Stomach (tissue), 9 donors: ENCODE data around the gene SNX27. TPM values are rescaled to one million over a fixed set of nuclear protein-coding genes. Genes with fewer than 3 reads are reported as not detected.

Experiments used
- DNase-seq, 2 donors: peaks; one replicate each; pipeline versions ENCODE4 v3.0.0 to v3.0.0-alpha.2; 2013 to 2019
- H3K27ac ChIP-seq, 5 donors: fragments of 200-600 bp in 4 of 5; sonication (generic) in 4 of 5; one replicate each; pipeline ENCODE4 v1.5.1; 2013 to 2019; ENCODE audit warnings: mild to moderate bottlenecking in 1 of 5, moderate library complexity in 1 of 5
- H3K27me3 ChIP-seq, 3 donors: fragments of 200-600 bp; sonication (generic); one replicate each; pipeline ENCODE4 v1.5.1; 2017 to 2019; ENCODE audit warnings: mixed run types in 1 of 3
- H3K36me3 ChIP-seq, 4 donors: fragments of 200-600 bp; sonication (generic); 1 replicate in 3 of 4; 2 replicates in 1 of 4; pipeline ENCODE4 v1.5.1; 2016 to 2019
- H3K4me1 ChIP-seq, 4 donors: fragments of 200-600 bp; sonication (generic); one replicate each; pipeline ENCODE4 v1.5.1; 2016 to 2019
- H3K4me3 ChIP-seq, 4 donors: fragments of 200-600 bp; sonication (generic) in 3 of 4; one replicate each; pipeline ENCODE4 v1.5.1; 2016 to 2019; ENCODE audit warnings: mild to moderate bottlenecking in 1 of 4
- H3K9me3 ChIP-seq, 4 donors: fragments of 200-600 bp; sonication (generic); one replicate each; pipeline ENCODE4 v1.5.1; 2016 to 2019
- CTCF ChIP-seq, 7 experiments: fragments of 450-650 bp in 4 of 7; fragments of 200-600 bp in 3 of 7; sonication (generic) in 3 of 7; IDR thresholded peaks; one replicate each; pipeline ENCODE4 v1.5.1; 2016 to 2019; ENCODE audit warnings: antibody characterized with exemption in 7 of 7, control low read depth in 2 of 7, mild to moderate bottlenecking in 1 of 7
- EP300 ChIP-seq: sonication (generic); formaldehyde crosslinking; IDR thresholded peaks from one replicate; pipeline ENCODE4 v1.6.1; 2017; ENCODE audit warnings: antibody characterized with exemption
- POLR2A ChIP-seq, 4 donors: fragments of 450-650 bp; IDR thresholded peaks; one replicate each; pipeline ENCODE4 v1.6.1; 2016; ENCODE audit warnings: antibody characterized with exemption in 4 of 4, control low read depth in 2 of 4, mild to moderate bottlenecking in 1 of 4, moderate library complexity in 1 of 4
- POLR2AphosphoS5 ChIP-seq, 3 donors: sonication (generic); formaldehyde crosslinking; IDR thresholded peaks; one replicate each; pipeline ENCODE4 v1.6.1; 2016; ENCODE audit warnings: antibody characterized with exemption in 3 of 3
- WGBS, 5 donors: extraction: QIAGEN DNeasy Blood & Tissue Kit in 3 of 5; methylation state at CpG; one replicate each; pipeline versions ENCODE4 v1.1.5 to v1.1.7; 2013 to 2018; 5-methylcytosine and 5-hydroxymethylcytosine counted together
- intact Hi-C: fragments of 100-400 bp; cut with DNase I; formaldehyde crosslinking; loops from one replicate; pipeline ENCODE4 v1.15.1; 2023; ENCODE audit warnings: low total_unique reads
- polyA plus RNA-seq, 3 donors: library from polyadenylated mRNA; stranded (reverse); fragments of 200-250 nt; gene quantifications; one replicate each; pipeline ENCODE4 v1.2.3, GENCODE V29; 2013
- total RNA-seq, 5 donors: library from RNA; depleted of rRNA; stranded (reverse); fragments of >200 nt; gene quantifications; one replicate each; pipeline versions ENCODE4 v1.1.0 to v1.2.3, GENCODE V29; 2014 to 2016
- donor health status: healthy with polysubstance abuse.
- donor health status: Bipolar disorder and iron deficiency.
- donor health status: healthy.

The SNX27 gene
- total and polyA plus RNA-seq, 8 donors, result 4.3 to 82.3 (median 17.7) TPM

DNA sequence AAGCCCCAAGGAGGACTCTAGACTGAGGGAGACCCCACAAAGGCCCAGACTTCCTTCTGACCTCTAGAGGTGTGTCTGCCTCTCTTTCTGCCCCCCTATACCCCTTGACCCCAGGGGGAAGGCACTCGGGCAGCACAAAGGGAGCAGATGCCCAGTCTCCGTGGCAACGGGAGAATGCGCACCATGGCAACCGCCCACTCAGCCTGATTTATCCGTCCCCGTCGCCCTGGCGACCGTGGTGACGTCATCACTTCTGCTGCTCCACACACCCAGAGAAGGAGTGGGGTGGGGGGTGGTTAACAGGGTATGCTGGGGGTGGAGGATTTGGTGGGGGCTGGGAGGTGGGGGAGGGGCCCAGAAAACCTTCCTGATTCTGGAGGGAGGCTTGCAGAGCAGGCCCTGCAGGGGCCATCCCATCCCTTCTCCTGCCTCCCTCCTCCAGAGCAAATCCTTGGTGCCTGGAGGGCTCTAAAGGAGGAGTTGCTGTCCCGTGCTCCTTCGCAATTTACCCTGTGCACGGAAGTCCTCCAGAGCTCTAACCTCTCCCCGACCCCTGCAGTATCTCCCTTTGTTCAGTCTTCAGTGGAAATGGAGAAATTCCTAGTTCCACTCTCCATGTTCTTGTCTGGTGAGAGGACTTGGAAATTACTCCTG lies 98.5 kb downstream of the SNX27 start:
- Histone ChIP-seq H3K36me3 (no peaks in the 10 kb centered on the region), H3K4me1 (no peaks in the 10 kb centered on the region), H3K27me3 (peaks cover 0 to 22% (median 0%) of the 10 kb centered on the region in 3 donors), H3K27ac (no peak overlapping the region), H3K4me3 (no peak overlapping the region), H3K9me3 (no peaks in the 10 kb centered on the region)
- peak in 1 of 2 donors; percentile 88 for DNase-seq
- TF ChIP-seq CTCF (IDR thresholded peaks at IDR 0.05), result no peak
- no peak for TF ChIP-seq EP300
- no peak for TF ChIP-seq POLR2A (IDR thresholded peaks at IDR 0.05)
- no peak for TF ChIP-seq POLR2AphosphoS5 (IDR thresholded peaks at IDR 0.05)
- 51 to 58% (median 53%) methylated on average over 14 to 15 of the region's 15 CpGs for WGBS, 5 donors
- intact Hi-C loops, result no loop called here

GRCh38 chr1:151711044-151711800 lies 99.4 kb downstream of the SNX27 start:
- intact Hi-C loops, result no loop called here
- no peak for TF ChIP-seq POLR2AphosphoS5 (IDR thresholded peaks at IDR 0.05)
- no peak for DNase-seq
- no peaks in the 10 kb centered on the region for H3K36me3 ChIP-seq
- H3K9me3 ChIP-seq, result no peaks in the 10 kb centered on the region
- peaks cover 0 to 31% (median 7%) of the 10 kb centered on the region in 3 donors for H3K27me3 ChIP-seq
- no peak overlapping the region for H3K27ac ChIP-seq
- peaks cover 0 to 3% (median under 1%) of the 10 kb centered on the region in 4 donors for H3K4me1 ChIP-seq
- no peak overlapping the region for H3K4me3 ChIP-seq
- WGBS, 5 donors, result 82 to 87% (median 85%) methylated on average over 17 to 21 of the region's 21 CpGs

- intact Hi-C loops, result no loop called here
- TF ChIP-seq POLR2AphosphoS5 (IDR thresholded peaks at IDR 0.05), result no peak
- TF ChIP-seq POLR2A (IDR thresholded peaks at IDR 0.05), result no peak
- no peak for TF ChIP-seq CTCF (IDR thresholded peaks at IDR 0.05)
- TF ChIP-seq EP300, result no peak
- Histone ChIP-seq H3K27ac (no peak overlapping the region), H3K27me3 (peaks cover 0 to 39% (median 14%) of the 10 kb centered on the region in 3 donors), H3K4me1 (peaks cover 5 to 10% (median 8%) of the 10 kb centered on the region in 4 donors), H3K36me3 (no peaks in the 10 kb centered on the region), H3K4me3 (no peak overlapping the region), H3K9me3 (no peaks in the 10 kb centered on the region)
- peak in 1 of 2 donors; percentile 75 for DNase-seq
- WGBS, 5 donors, result 62 to 68% (median 66%) methylated on average over 9 to 10 of the region's 10 CpGs
Observed at GRCh38 chr1:151711951-151712350, 100.1 kb downstream of the SNX27 start.

DNA sequence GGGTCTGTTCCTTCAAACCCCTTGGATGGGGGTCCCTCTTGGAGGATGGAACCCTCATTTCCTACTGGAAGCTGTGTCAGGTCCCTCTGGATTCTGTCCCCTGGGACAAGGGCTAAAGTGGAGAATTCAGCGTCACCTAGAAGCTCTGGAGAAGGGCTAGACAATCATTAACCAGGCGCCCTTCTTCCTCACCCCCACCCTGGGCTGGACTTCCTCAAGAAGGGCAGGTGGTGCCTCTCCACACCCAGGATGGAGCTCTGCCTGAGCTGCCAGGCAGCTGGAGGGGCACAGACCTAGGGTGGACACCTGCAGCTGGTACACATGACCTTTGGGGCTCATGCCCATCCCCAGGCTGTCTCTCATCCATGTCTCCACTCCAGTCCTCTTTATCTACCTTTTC lies 101.2 kb downstream of the SNX27 start:
- H3K27me3 ChIP-seq, result peaks cover 0 to 50% (median 25%) of the 10 kb centered on the region in 3 donors
- no peaks in the 10 kb centered on the region for H3K9me3 ChIP-seq
- H3K4me1 ChIP-seq, result peaks cover 12 to 19% (median 16%) of the 10 kb centered on the region in 4 donors
- no peak overlapping the region for H3K27ac ChIP-seq
- TF ChIP-seq CTCF (IDR thresholded peaks at IDR 0.05), result no peak
- no peak for TF ChIP-seq POLR2A (IDR thresholded peaks at IDR 0.05)
- peak; percentile 40 to 85 for DNase-seq
- H3K4me3 ChIP-seq, result no peak overlapping the region
- WGBS, 5 donors, result 26 to 83% (median 39%) methylated on average over 1 to 2 of the region's 2 CpGs
- H3K36me3 ChIP-seq, result no peaks in the 10 kb centered on the region
- intact Hi-C loops, result no loop called here
